Esophagus squamous epithelium (tissue), 4 donors: Measurements from ENCODE around the gene PRKCZ.

ENCODE experiments used
- POLR2A ChIP-seq, 4 donors: fragments of 450-650 bp; IDR thresholded peaks; one replicate each; pipeline ENCODE4 v1.6.1; 2017; ENCODE audit warnings: antibody characterized with exemption in 4 of 4, mild to moderate bottlenecking in 4 of 4, moderate library complexity in 3 of 4
- TF ChIP-seq, protein P1 (sequence below), 6 experiments: fragments of 450-650 bp in 4 of 6; fragments of 200-600 bp in 2 of 6; sonication (generic) in 2 of 6; IDR thresholded peaks; one replicate each; pipeline ENCODE4 v1.5.1; 2016 to 2019; ENCODE audit warnings: antibody characterized with exemption in 6 of 6, mild to moderate bottlenecking in 4 of 6, moderate library complexity in 4 of 6

DNA sequence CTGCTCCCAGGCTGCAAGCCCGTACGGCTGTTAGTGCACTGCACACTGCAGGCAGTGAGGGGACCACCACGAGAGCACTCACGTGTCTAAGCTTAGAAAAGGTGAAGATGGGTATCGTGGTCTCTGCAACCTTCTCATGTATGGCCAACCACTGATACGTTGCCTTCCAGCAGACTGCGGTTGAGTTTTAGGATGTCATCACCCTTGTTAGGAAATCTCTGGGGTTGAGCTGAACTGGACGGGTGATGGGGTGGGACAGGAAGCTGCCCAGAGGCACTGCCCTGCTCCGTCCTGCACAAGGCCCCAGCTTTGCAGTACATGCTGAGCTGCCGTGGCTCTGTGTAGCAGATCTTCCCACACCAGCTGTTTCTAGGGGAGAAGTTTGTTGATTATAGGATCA is 101.0 kb downstream of the PRKCZ start:
- TF ChIP-seq, protein P1, sequence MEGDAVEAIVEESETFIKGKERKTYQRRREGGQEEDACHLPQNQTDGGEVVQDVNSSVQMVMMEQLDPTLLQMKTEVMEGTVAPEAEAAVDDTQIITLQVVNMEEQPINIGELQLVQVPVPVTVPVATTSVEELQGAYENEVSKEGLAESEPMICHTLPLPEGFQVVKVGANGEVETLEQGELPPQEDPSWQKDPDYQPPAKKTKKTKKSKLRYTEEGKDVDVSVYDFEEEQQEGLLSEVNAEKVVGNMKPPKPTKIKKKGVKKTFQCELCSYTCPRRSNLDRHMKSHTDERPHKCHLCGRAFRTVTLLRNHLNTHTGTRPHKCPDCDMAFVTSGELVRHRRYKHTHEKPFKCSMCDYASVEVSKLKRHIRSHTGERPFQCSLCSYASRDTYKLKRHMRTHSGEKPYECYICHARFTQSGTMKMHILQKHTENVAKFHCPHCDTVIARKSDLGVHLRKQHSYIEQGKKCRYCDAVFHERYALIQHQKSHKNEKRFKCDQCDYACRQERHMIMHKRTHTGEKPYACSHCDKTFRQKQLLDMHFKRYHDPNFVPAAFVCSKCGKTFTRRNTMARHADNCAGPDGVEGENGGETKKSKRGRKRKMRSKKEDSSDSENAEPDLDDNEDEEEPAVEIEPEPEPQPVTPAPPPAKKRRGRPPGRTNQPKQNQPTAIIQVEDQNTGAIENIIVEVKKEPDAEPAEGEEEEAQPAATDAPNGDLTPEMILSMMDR (IDR thresholded peaks at IDR 0.05), result no peak
- TF ChIP-seq POLR2A (IDR thresholded peaks at IDR 0.05), result no peak
